ENCODE measurements around the gene DGKH.

GRCh38 chr13:42048684-42049453, 421 bp downstream of the DGKH start:
- TF ChIP-seq CTCF (conservative IDR thresholded peaks at IDR 0.05 in 1 of 2, IDR thresholded peaks at IDR 0.05 in 1 of 2; ENCODE audit: low read depth in 1 of 2, low read length in 2 of 2) (peak in 1 of 2 donors; percentile 7), EZH2 (IDR thresholded peaks at IDR 0.05; ENCODE audit: low read length, missing control alignments) (no peak)

Data from fibroblast of lung (primary cell).